ENCODE results near the gene MYRIP. TPM values are rescaled to one million over a fixed set of nuclear protein-coding genes. Genes with fewer than 3 reads are reported as not detected.
"Not testable (repeated sequence)": the region's sequence is repeated elsewhere in the genome, so short reads cannot be mapped to it uniquely, and the experiment has no call there.

Gene MYRIP
- 0.06 and 0.11 TPM in 2 replicates for total RNA-seq (2014; rRNA removed; shearing (Covaris generic))

- no peaks in the 10 kb centered on the region for H3K4me1 ChIP-seq (replicated peaks)
- H3K4me3 ChIP-seq = no peak within 1 kb of the TSS
- peaks cover 28% of the 10 kb centered on the region for H3K27me3 ChIP-seq (replicated peaks)
- H3K27ac ChIP-seq = no peak within 1 kb of the TSS
- no peaks in the 10 kb centered on the region for H3K9me3 ChIP-seq (replicated peaks)
- DNase-seq (ENCODE audit: low read depth in 1 of 2, low spot score in 2 of 2) = no peak
- H3K36me3 ChIP-seq = no peaks in the 10 kb centered on the region
Measured at GRCh38 chr3:39809181-39809994, at the start of gene MYRIP. TSS of gene MYRIP (plus strand) at chr3:39809609. CDS start at chr3:39900817, 91,208 bp downstream.

GRCh38 chr3:39760325-39760724, 49.1 kb upstream of the MYRIP start:
- no peaks in the 10 kb centered on the region for H3K4me1 ChIP-seq (replicated peaks)
- no peak for DNase-seq (ENCODE audit: low read depth in 1 of 2, low spot score in 2 of 2)
- no peaks in the 10 kb centered on the region for H3K27me3 ChIP-seq (replicated peaks)
- no peaks in the 10 kb centered on the region for H3K9me3 ChIP-seq (replicated peaks)
- H3K27ac ChIP-seq = no peak overlapping the region
- no peak overlapping the region for H3K4me3 ChIP-seq
- no peaks in the 10 kb centered on the region for H3K36me3 ChIP-seq

GRCh38 chr3:39762537-39763070, 46.8 kb upstream of the MYRIP start:
- Histone ChIP-seq H3K4me1 (replicated peaks) (no peaks in the 10 kb centered on the region), H3K36me3 (no peaks in the 10 kb centered on the region), H3K4me3 (no peak overlapping the region), H3K27ac (no peak overlapping the region), H3K9me3 (replicated peaks) (no peaks in the 10 kb centered on the region), H3K27me3 (replicated peaks) (no peaks in the 10 kb centered on the region)
- no peak for DNase-seq (ENCODE audit: low read depth in 1 of 2, low spot score in 2 of 2)

- no peaks in the 10 kb centered on the region for H3K9me3 ChIP-seq (replicated peaks)
- no peaks in the 10 kb centered on the region for H3K27me3 ChIP-seq (replicated peaks)
- no peaks in the 10 kb centered on the region for H3K36me3 ChIP-seq
- H3K27ac ChIP-seq = no peak overlapping the region
- DNase-seq (ENCODE audit: low read depth in 1 of 2, low spot score in 2 of 2) = no peak
- no peak overlapping the region for H3K4me3 ChIP-seq
- no peaks in the 10 kb centered on the region for H3K4me1 ChIP-seq (replicated peaks)
Measured at GRCh38 chr3:39763390-39763789, 46.0 kb upstream of the MYRIP start.

GRCh38 chr3:39765575-39765974, 43.8 kb upstream of the MYRIP start:
- H3K36me3 ChIP-seq = no peaks in the 10 kb centered on the region
- no peak for DNase-seq (ENCODE audit: low read depth in 1 of 2, low spot score in 2 of 2)
- H3K4me3 ChIP-seq = no peak overlapping the region

GRCh38 chr3:39766433-39766832, 43.0 kb upstream of the MYRIP start:
- Histone ChIP-seq H3K27me3 (replicated peaks) (no peaks in the 10 kb centered on the region), H3K4me1 (replicated peaks) (no peaks in the 10 kb centered on the region), H3K27ac (no peak overlapping the region), H3K4me3 (no peak overlapping the region), H3K9me3 (replicated peaks) (no peaks in the 10 kb centered on the region), H3K36me3 (no peaks in the 10 kb centered on the region)
- no peak for DNase-seq (ENCODE audit: low read depth in 1 of 2, low spot score in 2 of 2)

More at GRCh38 chr3:39765575-39765974, 43.8 kb upstream of the MYRIP start:
- H3K4me1 ChIP-seq (replicated peaks) = no peaks in the 10 kb centered on the region
- no peaks in the 10 kb centered on the region for H3K27me3 ChIP-seq (replicated peaks)
- no peaks in the 10 kb centered on the region for H3K9me3 ChIP-seq (replicated peaks)
- no peak overlapping the region for H3K27ac ChIP-seq

GRCh38 chr3:39766909-39767308, 42.5 kb upstream of the MYRIP start:
- DNase-seq (ENCODE audit: low read depth in 1 of 2, low spot score in 2 of 2) = not testable (repeated sequence)

GRCh38 chr3:39778168-39778567, 31.2 kb upstream of the MYRIP start:
- not testable (repeated sequence) for H3K4me1 ChIP-seq (replicated peaks); H3K27me3 ChIP-seq (replicated peaks); H3K9me3 ChIP-seq (replicated peaks); H3K4me3 ChIP-seq; DNase-seq (ENCODE audit: low read depth in 1 of 2, low spot score in 2 of 2); H3K27ac ChIP-seq; H3K36me3 ChIP-seq

More at GRCh38 chr3:39766909-39767308, 42.5 kb upstream of the MYRIP start:
- not testable (repeated sequence) for H3K4me3 ChIP-seq; H3K27ac ChIP-seq; H3K9me3 ChIP-seq (replicated peaks); H3K27me3 ChIP-seq (replicated peaks); H3K4me1 ChIP-seq (replicated peaks); H3K36me3 ChIP-seq

- Histone ChIP-seq H3K9me3 (replicated peaks) (no peaks in the 10 kb centered on the region), H3K27me3 (replicated peaks) (no peaks in the 10 kb centered on the region), H3K4me1 (replicated peaks) (no peaks in the 10 kb centered on the region), H3K36me3 (no peaks in the 10 kb centered on the region), H3K4me3 (no peak overlapping the region), H3K27ac (no peak overlapping the region)
- DNase-seq (ENCODE audit: low read depth in 1 of 2, low spot score in 2 of 2) = no peak
Measured at GRCh38 chr3:39779511-39780230, 29.7 kb upstream of the MYRIP start.

GRCh38 chr3:39780352-39780751, 29.1 kb upstream of the MYRIP start:
- DNase-seq (ENCODE audit: low read depth in 1 of 2, low spot score in 2 of 2) = no peak
- Histone ChIP-seq H3K9me3 (replicated peaks) (no peaks in the 10 kb centered on the region), H3K4me3 (no peak overlapping the region), H3K36me3 (no peaks in the 10 kb centered on the region), H3K4me1 (replicated peaks) (no peaks in the 10 kb centered on the region), H3K27ac (no peak overlapping the region), H3K27me3 (replicated peaks) (no peaks in the 10 kb centered on the region)

GRCh38 chr3:39781025-39781424, 28.4 kb upstream of the MYRIP start:
- Histone ChIP-seq H3K4me1 (replicated peaks) (no peaks in the 10 kb centered on the region), H3K27me3 (replicated peaks) (no peaks in the 10 kb centered on the region), H3K36me3 (no peaks in the 10 kb centered on the region), H3K9me3 (replicated peaks) (no peaks in the 10 kb centered on the region), H3K27ac (no peak overlapping the region), H3K4me3 (no peak overlapping the region)
- DNase-seq (ENCODE audit: low read depth in 1 of 2, low spot score in 2 of 2) = no peak

- Histone ChIP-seq H3K27ac (no peak overlapping the region), H3K36me3 (no peaks in the 10 kb centered on the region), H3K9me3 (replicated peaks) (no peaks in the 10 kb centered on the region), H3K4me3 (no peak overlapping the region), H3K4me1 (replicated peaks) (no peaks in the 10 kb centered on the region), H3K27me3 (replicated peaks) (no peaks in the 10 kb centered on the region)
- DNase-seq (ENCODE audit: low read depth in 1 of 2, low spot score in 2 of 2) = no peak
Measured at GRCh38 chr3:39781632-39782031, 27.8 kb upstream of the MYRIP start.

GRCh38 chr3:39783680-39784079, 25.7 kb upstream of the MYRIP start:
- H3K27ac ChIP-seq = no peak overlapping the region

GRCh38 chr3:39784922-39785321, 24.5 kb upstream of the MYRIP start:
- H3K4me3 ChIP-seq = no peak overlapping the region
- no peaks in the 10 kb centered on the region for H3K4me1 ChIP-seq (replicated peaks)
- no peak overlapping the region for H3K27ac ChIP-seq
- no peak for DNase-seq (ENCODE audit: low read depth in 1 of 2, low spot score in 2 of 2)
- H3K27me3 ChIP-seq (replicated peaks) = no peaks in the 10 kb centered on the region
- no peaks in the 10 kb centered on the region for H3K9me3 ChIP-seq (replicated peaks)
- H3K36me3 ChIP-seq = no peaks in the 10 kb centered on the region

More at GRCh38 chr3:39783680-39784079, 25.7 kb upstream of the MYRIP start:
- no peaks in the 10 kb centered on the region for H3K36me3 ChIP-seq
- no peak for DNase-seq (ENCODE audit: low read depth in 1 of 2, low spot score in 2 of 2)
- H3K9me3 ChIP-seq (replicated peaks) = no peaks in the 10 kb centered on the region
- H3K27me3 ChIP-seq (replicated peaks) = no peaks in the 10 kb centered on the region
- no peaks in the 10 kb centered on the region for H3K4me1 ChIP-seq (replicated peaks)
- no peak overlapping the region for H3K4me3 ChIP-seq

Measured in SJSA1 (cell line).